OCI-M2 (cell line): ENCODE data around the gene RNF181.
"Not testable (repeated sequence)": the region's sequence is repeated elsewhere in the genome, so short reads cannot be mapped to it uniquely, and the experiment has no call there.

ENCODE experiments used
- DNase-seq: peaks from one replicate; lab custom pipeline; 2025; ENCODE audit not compliant: unreplicated experiment; lab: John Stamatoyannopoulos, UW

RNF181 gene

GRCh38 chr2:85611705-85612587, 16.4 kb downstream of the RNF181 start, which contains the start of gene C2orf68:
Gene C2orf68 (minus strand): TSS chr2:85612066. CDS start chr2:85611984, 82 bp downstream.
- peak; percentile 41 for DNase-seq

DNA sequence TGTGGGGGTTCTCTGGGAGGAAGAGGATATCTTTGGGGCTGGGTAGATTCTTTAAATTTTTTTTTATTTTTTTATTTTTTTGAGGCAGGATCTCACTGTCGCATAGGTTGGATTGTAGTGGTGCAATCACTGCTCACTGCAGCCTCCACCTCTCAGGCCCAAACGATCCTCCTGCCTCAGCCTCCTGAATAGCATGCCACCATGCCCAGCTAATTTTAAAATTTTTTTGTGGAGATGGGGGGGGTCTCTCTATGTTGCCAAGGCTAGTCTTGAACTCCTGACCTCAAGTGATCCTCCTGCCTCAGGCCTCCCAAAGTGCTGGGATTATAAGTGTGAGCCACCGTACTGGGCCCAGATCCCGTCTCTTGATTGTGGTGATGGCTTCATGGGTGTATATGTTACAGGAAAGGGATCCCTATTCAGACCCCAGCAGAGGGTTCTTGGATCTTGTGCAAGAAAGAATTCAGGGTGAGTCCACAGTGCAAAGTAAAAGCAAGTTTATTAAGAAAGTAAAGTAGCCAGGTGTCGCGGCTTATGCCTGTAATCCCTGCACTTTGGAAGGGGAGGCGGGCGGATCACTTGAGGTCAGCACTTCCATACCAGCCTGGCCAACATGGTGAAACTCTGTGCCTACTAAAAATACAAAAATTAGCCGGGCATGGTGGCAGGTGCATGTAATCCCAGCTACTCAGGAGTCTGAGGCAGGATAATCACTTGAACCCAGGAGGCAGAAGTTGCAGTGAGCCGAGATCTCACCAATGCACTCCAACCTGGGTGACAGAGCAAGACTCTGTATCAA, 18.4 kb downstream of the RNF181 start:
- DNase-seq: no peak

- DNase-seq: not testable (repeated sequence)
Observed at GRCh38 chr2:85614757-85615156, 19.2 kb downstream of the RNF181 start.

DNA sequence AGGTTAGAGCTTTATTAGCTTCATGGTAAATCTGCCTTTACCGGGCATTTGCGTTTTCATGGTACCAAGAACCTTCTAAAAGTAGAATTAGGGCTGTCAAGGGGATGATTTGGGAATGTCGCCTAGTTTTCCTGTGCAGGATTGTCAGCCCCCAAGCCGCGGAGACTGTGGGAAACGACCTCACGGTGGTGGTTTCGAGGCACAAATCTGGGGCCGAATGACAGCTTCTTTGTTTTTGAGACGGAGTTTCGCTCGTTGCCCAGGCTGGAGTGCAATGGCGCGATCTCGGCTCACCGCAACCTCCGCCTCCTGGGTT, 19.8 kb downstream of the RNF181 start:
- no peak for DNase-seq

- not testable (repeated sequence) for DNase-seq
Observed at GRCh38 chr2:85617723-85618122, 22.2 kb downstream of the RNF181 start.

DNA sequence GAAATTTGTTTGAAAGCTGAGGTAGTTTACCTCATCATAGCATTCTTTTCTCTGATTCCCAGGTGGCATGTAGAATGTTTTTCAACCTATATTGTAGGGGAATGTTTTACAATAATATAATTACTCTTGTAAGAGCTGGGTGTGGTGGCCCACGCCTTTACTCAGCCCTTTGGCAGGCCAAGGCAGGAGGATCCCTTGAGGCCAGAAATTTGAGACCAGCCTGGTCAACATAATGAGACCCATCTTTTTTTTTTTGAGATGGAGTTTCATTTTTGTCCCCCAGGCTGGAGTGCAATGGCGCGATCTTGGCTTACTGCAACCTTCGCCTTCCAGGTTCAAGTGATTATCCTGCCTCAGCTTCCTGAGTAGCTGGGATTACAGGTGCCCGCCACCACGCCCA, 24.1 kb downstream of the RNF181 start:
- no peak for DNase-seq

DNA sequence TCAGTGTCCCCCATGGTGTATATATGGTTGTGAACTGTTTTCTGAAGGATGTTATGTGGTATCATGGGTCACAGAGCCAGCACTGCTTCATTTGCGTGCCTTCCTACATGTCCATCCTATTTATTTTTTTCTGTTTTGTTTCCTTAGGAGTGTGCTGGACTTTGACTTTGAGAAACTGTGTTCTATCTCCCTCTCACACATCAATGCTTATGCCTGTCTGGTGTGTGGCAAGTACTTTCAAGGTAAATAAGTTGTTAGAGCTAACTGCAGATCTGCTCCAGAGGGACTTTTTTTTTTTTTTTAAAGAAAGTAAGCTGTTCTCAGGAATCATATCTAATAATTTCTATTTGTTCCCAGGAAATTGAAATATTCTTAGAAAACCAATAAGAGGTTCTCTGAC, 25.8 kb downstream of the RNF181 start:
- DNase-seq: no peak

GRCh38 chr2:85623991-85624390, 28.4 kb downstream of the RNF181 start:
- no peak for DNase-seq

DNA sequence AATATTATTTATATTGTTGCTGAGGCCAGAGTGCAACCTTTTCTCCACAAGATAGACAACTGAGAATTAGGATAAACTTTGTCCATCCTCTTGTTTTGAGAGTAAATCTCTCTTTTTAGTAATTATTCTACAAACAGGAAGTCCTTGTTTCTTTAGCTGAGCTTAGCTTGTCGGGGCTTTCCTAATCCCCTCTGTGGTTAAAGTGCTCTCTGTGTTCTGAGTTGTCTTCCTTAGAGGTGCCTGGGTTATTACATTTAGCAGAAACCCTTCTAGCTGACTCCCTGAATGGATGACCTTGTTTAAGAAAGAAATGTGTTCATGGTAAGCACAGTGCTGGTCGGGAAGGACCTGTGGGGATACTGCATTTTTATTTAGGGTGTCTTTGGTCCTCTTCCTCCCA, 33.1 kb downstream of the RNF181 start:
- DNase-seq: no peak

- DNase-seq: no peak
Observed at GRCh38 chr2:85631316-85631715, 35.8 kb downstream of the RNF181 start.

DNA sequence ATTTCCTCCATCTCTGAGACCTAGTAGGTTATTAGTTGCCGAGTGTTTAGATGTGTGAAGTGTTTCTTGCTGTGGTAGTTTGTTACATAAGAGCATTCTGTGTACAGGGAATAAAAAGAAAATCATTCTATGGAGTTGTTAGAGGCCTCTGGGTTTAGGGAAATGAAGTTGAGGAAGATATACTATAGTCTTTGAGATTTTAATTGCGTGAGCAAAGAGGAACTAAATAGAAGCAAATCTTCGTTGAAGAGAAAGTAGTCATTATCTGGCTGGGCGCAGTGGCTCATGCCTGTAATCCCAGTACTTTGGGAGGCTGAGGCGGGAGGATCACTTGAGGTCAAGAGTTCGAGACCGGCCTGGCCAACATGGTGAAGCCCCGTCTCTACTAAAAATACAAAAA, 39.5 kb downstream of the RNF181 start:
- no peak for DNase-seq

DNA sequence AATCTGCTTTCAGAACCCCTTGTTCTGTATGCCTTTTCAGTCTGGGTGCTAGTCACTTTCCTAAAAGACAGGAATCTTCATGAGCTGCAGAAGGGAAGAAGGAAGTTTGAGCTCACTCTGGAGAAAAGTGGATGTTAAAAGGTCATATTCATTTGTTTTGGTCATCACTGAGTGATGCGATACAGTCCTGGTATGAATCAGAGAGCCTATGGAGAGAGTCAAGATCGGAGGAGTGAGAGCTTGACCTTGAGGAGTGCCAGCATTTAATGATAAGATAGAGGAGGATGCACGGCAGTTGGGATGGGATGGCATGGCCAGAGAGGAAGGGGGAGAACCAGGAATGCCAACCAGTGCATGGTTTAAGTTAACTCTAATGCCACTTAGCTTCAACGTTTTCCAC, 40.1 kb downstream of the RNF181 start:
- DNase-seq: no peak

GRCh38 chr2:85642725-85643124, 47.2 kb downstream of the RNF181 start:
- DNase-seq: no peak

DNA sequence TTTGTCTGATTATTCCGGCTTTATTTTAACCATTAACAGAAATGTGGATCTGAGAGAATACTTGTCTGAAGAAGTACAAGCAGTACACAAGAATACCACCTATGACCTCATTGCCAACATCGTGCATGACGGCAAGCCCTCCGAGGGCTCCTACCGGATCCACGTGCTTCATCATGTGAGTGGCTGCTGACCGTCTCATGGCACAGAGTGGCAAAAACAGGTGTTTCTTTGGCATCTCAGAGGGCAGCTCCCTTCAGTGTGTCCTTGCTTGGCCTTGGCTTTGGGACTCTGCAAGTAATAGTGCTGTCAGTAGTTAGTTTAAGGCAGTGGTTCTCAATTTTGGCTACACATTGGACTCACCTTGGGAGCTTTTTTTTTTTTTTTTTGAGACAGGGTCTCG, 49.4 kb downstream of the RNF181 start:
- DNase-seq: no peak

- no peak for DNase-seq
Observed at GRCh38 chr2:85646166-85646565, 50.6 kb downstream of the RNF181 start.
